IMR-90 (cell line): ENCODE measurements around the gene SASH3. TPM values are rescaled to one million over a fixed set of nuclear protein-coding genes. Genes with fewer than 3 reads are reported as not detected.

ENCODE experiments used
- ATAC-seq: fragments of 200-7000 bp; cut with Tn5 transposase; 2 replicates; pipeline ENCODE4 v1.9.1; 2020; ENCODE audit warnings: low read depth, mild to moderate bottlenecking, moderate library complexity
- BruUV-seq: library from RNA; stranded (reverse); fragments of 400-500 nt; replicated peaks from 2 replicates; lab custom pipeline; 2021; lab: Mats Ljungman, UMichigan
- CTCF ChIA-PET: fragments of 300-600 bp; formaldehyde crosslinking; extraction: SDS; loops from one replicate; lab custom pipeline; 2021; ENCODE audit warnings: antibody characterized with exemption; lab: Yijun Ruan, JAX
- POLR2A ChIA-PET: fragments of 300-600 bp; sonication (Branson Sonifier 250); formaldehyde crosslinking; loops from one replicate; lab custom pipeline; 2022; ENCODE audit warnings: antibody characterized with exemption; ENCODE audit not compliant: unreplicated experiment; lab: Charles Lee
- DNase-seq: peaks from one replicate; pipeline ENCODE4 v3.0.0; 2013
- H2AFZ ChIP-seq: replicated peaks from 2 replicates; pipeline ENCODE3; 2013; ENCODE audit warnings: low read length, mild to moderate bottlenecking; ENCODE audit not compliant: poor library complexity
- H2AK5ac ChIP-seq: 2 replicates; pipeline ENCODE4 v1.6.1; 2013; ENCODE audit warnings: low read depth, low read length, inconsistent platforms
- H2AK9ac ChIP-seq: replicated peaks from 2 replicates; pipeline ENCODE3; 2013; ENCODE audit warnings: mild to moderate bottlenecking, low read depth, low read length, moderate library complexity; ENCODE audit not compliant: poor library complexity
- H2BK120ac ChIP-seq: 2 replicates; pipeline ENCODE4 v1.6.1; 2013; ENCODE audit warnings: low read depth, low read length, inconsistent platforms
- H2BK15ac ChIP-seq: 3 replicates; pipeline ENCODE4 v1.6.1; 2013; ENCODE audit warnings: low read depth, low read length, inconsistent platforms
- H2BK20ac ChIP-seq: 2 replicates; pipeline ENCODE4 v1.6.1; 2013; ENCODE audit warnings: low read depth, mild to moderate bottlenecking, inconsistent platforms, low read length, moderate library complexity
- H2BK5ac ChIP-seq: 2 replicates; pipeline ENCODE4 v1.6.1; 2013; ENCODE audit warnings: mild to moderate bottlenecking, low read depth, low read length, inconsistent platforms; ENCODE audit not compliant: poor library complexity, severe bottlenecking
- H3K14ac ChIP-seq: replicated peaks from 2 replicates; pipeline ENCODE4 v1.6.1; 2013; ENCODE audit warnings: low read depth, low read length, inconsistent platforms
- H3K18ac ChIP-seq: 2 replicates; pipeline ENCODE4 v1.6.1; 2013; ENCODE audit warnings: low read depth, low read length, control low read depth
- H3K23ac ChIP-seq: 2 replicates; pipeline ENCODE4 v1.6.1; 2013; ENCODE audit warnings: low read depth, low read length, inconsistent platforms
- H3K27ac ChIP-seq: 2 replicates; pipeline ENCODE4 v1.5.1; 2013; ENCODE audit warnings: mild to moderate bottlenecking, control low read depth, low read length; ENCODE audit not compliant: insufficient read depth
- H3K27me3 ChIP-seq: 2 replicates; pipeline ENCODE4 v1.6.1; 2013; ENCODE audit warnings: low read length; ENCODE audit not compliant: control insufficient read depth, insufficient read depth
- H3K36me3 ChIP-seq: 2 replicates; pipeline ENCODE4 v1.6.1; 2013; ENCODE audit warnings: low read length, mixed read lengths; ENCODE audit not compliant: control insufficient read depth, insufficient read depth
- H3K4ac ChIP-seq: 2 replicates; pipeline ENCODE4 v1.6.1; 2013; ENCODE audit warnings: low read depth, low read length, inconsistent platforms
- H3K4me1 ChIP-seq: 2 replicates; pipeline ENCODE4 v1.6.1; 2013; ENCODE audit warnings: low read length, mixed read lengths; ENCODE audit not compliant: control insufficient read depth, insufficient read depth
- H3K4me2 ChIP-seq: 2 replicates; pipeline ENCODE4 v1.6.1; 2013; ENCODE audit warnings: low read depth, mild to moderate bottlenecking, control low read depth, low read length, moderate library complexity
- H3K4me3 ChIP-seq: 2 replicates; pipeline ENCODE4 v1.5.1; 2013; ENCODE audit warnings: low read depth, mild to moderate bottlenecking, control low read depth, low read length, moderate library complexity; ENCODE audit not compliant: insufficient read depth
- H3K56ac ChIP-seq: 2 replicates; pipeline ENCODE4 v1.6.1; 2013; ENCODE audit warnings: low read length, inconsistent platforms; ENCODE audit not compliant: insufficient read depth; ENCODE audit errors: extremely low read depth
- H3K79me1 ChIP-seq, 2 experiments: 2 replicates each; pipeline ENCODE4 v1.6.1; 2013; ENCODE audit warnings: low read length in 2 of 2, inconsistent platforms in 1 of 2, low read depth in 1 of 2
- H3K9ac ChIP-seq: 2 replicates; pipeline ENCODE4 v1.6.1; 2013; ENCODE audit warnings: low read depth, low read length, control low read depth
- H3K9me1 ChIP-seq: 2 replicates; pipeline ENCODE4 v1.6.1; 2013; ENCODE audit warnings: low read length, inconsistent platforms; ENCODE audit not compliant: insufficient read depth
- H3K9me3 ChIP-seq: 2 replicates; pipeline ENCODE4 v1.6.1; 2013; ENCODE audit warnings: low read length; ENCODE audit not compliant: control insufficient read depth, insufficient read depth
- H4K20me1 ChIP-seq: 2 replicates; pipeline ENCODE4 v1.6.1; 2013; ENCODE audit warnings: low read length, inconsistent platforms; ENCODE audit not compliant: insufficient read depth
- H4K5ac ChIP-seq: 2 replicates; pipeline ENCODE4 v1.6.1; 2013; ENCODE audit warnings: mild to moderate bottlenecking, low read depth, low read length, control low read depth
- H4K8ac ChIP-seq, 2 experiments: 2 replicates each; pipeline ENCODE4 v1.6.1; 2013; ENCODE audit warnings: low read depth in 2 of 2, low read length in 2 of 2, control low read depth in 1 of 2, inconsistent platforms in 1 of 2
- H4K91ac ChIP-seq: 2 replicates; pipeline ENCODE4 v1.6.1; 2013; ENCODE audit warnings: low read depth, low read length, inconsistent platforms; ENCODE audit not compliant: insufficient read depth
- CEBPB ChIP-seq: IDR thresholded peaks from 2 replicates; pipeline ENCODE4 v1.6.1; 2012; ENCODE audit warnings: low read depth, low read length, improper control_type of control experiment
- CHD1 ChIP-seq: IDR thresholded peaks from 2 replicates; pipeline ENCODE4 v1.6.1; 2012; ENCODE audit warnings: low read depth, low read length, improper control_type of control experiment
- FOS ChIP-seq: fragments of 150-350 bp; IDR thresholded peaks from 2 replicates; pipeline ENCODE4 v1.6.1; 2016; ENCODE audit warnings: low read depth, low read length
- MAFK ChIP-seq: IDR thresholded peaks from 2 replicates; pipeline ENCODE4 v1.6.1; 2012; ENCODE audit warnings: low read depth, low read length, improper control_type of control experiment
- MAZ ChIP-seq: IDR thresholded peaks from 2 replicates; pipeline ENCODE4 v1.6.1; 2012; ENCODE audit warnings: low read depth, mild to moderate bottlenecking, low read length, improper control_type of control experiment, moderate library complexity, borderline replicate concordance
- MXI1 ChIP-seq: IDR thresholded peaks from 2 replicates; pipeline ENCODE4 v1.6.1; 2012; ENCODE audit warnings: low read depth, mild to moderate bottlenecking, low read length, moderate library complexity, borderline replicate concordance
- NFE2L2 ChIP-seq: fragments of 150-350 bp; IDR thresholded peaks from 2 replicates; pipeline ENCODE4 v1.6.1; 2016; ENCODE audit warnings: low read depth, mild to moderate bottlenecking, low read length
- POLR2A ChIP-seq: IDR thresholded peaks from 2 replicates; pipeline ENCODE4 v1.6.1; 2012; ENCODE audit warnings: mild to moderate bottlenecking, low read depth, low read length
- RAD21 ChIP-seq: IDR thresholded peaks from 2 replicates; pipeline ENCODE4 v1.6.1; 2012; ENCODE audit warnings: low read length, improper control_type of control experiment
- RCOR1 ChIP-seq: IDR thresholded peaks from 2 replicates; pipeline ENCODE4 v1.6.1; 2012; ENCODE audit warnings: mild to moderate bottlenecking, low read length, improper control_type of control experiment; ENCODE audit not compliant: insufficient replicate concordance
- RFX5 ChIP-seq: IDR thresholded peaks from 2 replicates; pipeline ENCODE4 v1.8.0; 2012; ENCODE audit warnings: low read depth, mild to moderate bottlenecking, low read length, moderate library complexity
- SMC3 ChIP-seq: fragments of 150-350 bp; IDR thresholded peaks from 2 replicates; pipeline ENCODE4 v1.6.1; 2016; ENCODE audit warnings: low read depth, mild to moderate bottlenecking, antibody characterized with exemption, low read length, moderate library complexity
- WGBS, 2 experiments: methylation state at CpG; one replicate each; pipeline versions ENCODE4 v1.1.5 to v1.1.7; 2013; ENCODE audit warnings: missing lambda C conversion rate in 2 of 2; ENCODE audit not compliant: insufficient read length in 1 of 2; ENCODE audit errors: extremely low coverage in 2 of 2; 5-methylcytosine and 5-hydroxymethylcytosine counted together
- dilution Hi-C: fragments of 300-500 bp; cut with HindIII; formaldehyde crosslinking; loops from one replicate; pipeline ENCODE4 v1.14.3; 2018; ENCODE audit warnings: low sequenced_read_pairs; ENCODE audit not compliant: unreplicated experiment
- in situ Hi-C: fragments of 300-500 bp; cut with MboI; formaldehyde crosslinking; loops from 3 replicates; pipeline ENCODE4 v1.14.3; 2019; ENCODE audit warnings: low sequenced_read_pairs, inconsistent platforms, mixed read lengths
- intact Hi-C: fragments of 100-400 bp; cut with micrococcal nuclease; formaldehyde crosslinking; loops from 2 replicates; pipeline ENCODE4 v1.10.0; 2022
- polyA plus RNA-seq, 3 experiments: library from polyadenylated mRNA; depleted of rRNA; stranded (reverse); fragments of >200 nt; gene quantifications; 2 replicates each; pipeline ENCODE4 v1.2.3, GENCODE V29; 2012; ENCODE audit warnings: low replicate concordance in 1 of 3
- total RNA-seq: library from RNA; depleted of rRNA; stranded (reverse); fragments of >200 nt; gene quantifications from 2 replicates; pipeline ENCODE4 v1.2.3, GENCODE V29; 2012
- TF ChIP-seq, protein P1 (sequence below): conservative IDR thresholded peaks from 2 replicates; pipeline ENCODE4 v1.5.1; 2012; ENCODE audit warnings: mild to moderate bottlenecking, low read depth, low read length, improper control_type of control experiment
- TF ChIP-seq, protein P2 (sequence below): fragments of 150-350 bp; IDR thresholded peaks from 2 replicates; pipeline ENCODE4 v1.6.1; 2016; ENCODE audit warnings: low read depth, mild to moderate bottlenecking, low read length, moderate library complexity, borderline replicate concordance

Gene SASH3
- total and polyA plus RNA-seq, 2 of the 4 experiments (the other 2 are of a cell fraction), result not detected

DNA sequence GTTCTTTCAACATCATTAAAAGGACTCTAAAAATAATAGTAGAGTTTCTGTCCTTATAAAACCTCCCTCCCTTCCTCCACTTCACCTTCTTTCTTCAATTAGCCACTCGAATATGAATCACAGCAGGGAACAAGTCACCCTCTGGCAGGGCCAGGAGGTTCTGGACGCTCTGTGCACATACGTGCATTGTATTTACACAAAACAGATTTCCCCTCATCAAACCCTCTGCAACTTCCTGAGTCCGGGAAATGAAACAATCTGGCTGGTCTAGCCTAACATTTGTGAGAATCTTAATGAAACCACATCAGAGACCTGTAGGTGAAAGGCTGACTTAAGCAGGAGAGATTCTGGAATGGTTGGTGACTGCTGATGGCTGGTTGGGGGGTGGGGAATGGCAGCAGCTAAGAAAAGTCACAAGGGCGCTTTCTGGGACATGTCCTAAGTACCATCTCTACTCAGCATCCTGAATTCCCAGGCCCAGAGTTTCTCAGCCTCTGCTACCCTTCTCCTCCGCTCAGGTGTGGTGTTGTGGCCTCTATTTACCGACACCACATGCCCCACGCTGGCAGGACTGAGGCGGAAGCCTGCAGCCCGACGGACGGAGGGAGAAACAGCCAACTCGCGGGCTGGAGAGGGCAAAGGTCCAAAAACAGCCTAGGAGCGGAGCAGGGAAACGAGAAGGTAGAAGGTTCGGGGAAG is 62.9 kb downstream of the SASH3 start (continued):
- TF ChIP-seq CEBPB, result no peak
- no peak for TF ChIP-seq MAFK

DNA sequence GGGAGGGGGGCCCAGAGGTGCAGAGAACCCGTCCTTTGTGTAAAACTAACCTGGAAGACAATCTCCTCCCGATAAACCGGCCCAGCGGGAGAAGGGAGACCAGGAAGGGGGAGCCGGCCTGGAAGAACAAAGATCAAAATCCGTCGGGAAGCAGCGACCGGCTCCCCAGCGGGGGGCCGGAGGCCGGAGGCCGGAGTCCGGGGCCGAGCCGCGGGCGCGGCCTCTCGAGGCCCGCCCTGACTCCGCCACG is 63.4 kb downstream of the SASH3 start:
- intact Hi-C loops, result no loop called here
- Histone ChIP-seq H3K4ac (peak overlapping the region; percentile 67), H4K8ac (peak overlapping the region; percentile 35 to 36; a peak in 1 of 4 replicates), H3K4me2 (peak overlapping the region; percentile 62), H2BK120ac (no peak overlapping the region), H2AFZ (peak overlapping the region; percentile 90), H3K9me1 (no peaks in the 10 kb centered on the region), H3K23ac (peak overlapping the region; percentile 17), H3K9me3 (no peaks in the 10 kb centered on the region), H3K27ac (peak overlapping the region; percentile 45), H3K27me3 (peaks cover 8% of the 10 kb centered on the region; the same call in 1 of the 2 replicates), H3K4me1 (no peaks in the 10 kb centered on the region), H3K36me3 (peaks cover 6% of the 10 kb centered on the region), H2AK5ac (0 out of 2 replicates have a peak overlapping the region, but pooled peaks have one; percentile 3), H3K18ac (no peak overlapping the region), H2BK5ac (peak overlapping the region; percentile 10), H3K79me1 (peaks cover 5 to 31% of the 10 kb centered on the region in 2 experiments; a peak in 3 of 4 replicates), H3K14ac (peak overlapping the region; percentile 28; the same call in 1 of the 2 replicates), H2BK15ac (no peak overlapping the region), H4K91ac (peak overlapping the region; percentile 21; the same call in 1 of the 2 replicates), H2BK20ac (no peak overlapping the region), H3K56ac (peak overlapping the region; percentile 32; the same call in 1 of the 2 replicates), H4K5ac (no peak overlapping the region), H3K9ac (peak overlapping the region; percentile 56), H2AK9ac (peak overlapping the region; percentile 31), H4K20me1 (no peaks in the 10 kb centered on the region; the same call in none of the 2 replicates), H3K4me3 (peak overlapping the region; percentile 70)
- ATAC-seq, result no peak
- no TSS peak for BruUV-seq
- ChIA-PET POLR2A (no interaction called here), CTCF (no interaction called here)
- dilution Hi-C loops, result no loop called here
- in situ Hi-C loops, result no loop called here
- DNase-seq, result no peak
- no CpG with 5 or more reads among the region's 23 CpGs for WGBS, 2 experiments
- TF ChIP-seq POLR2A (no peak), CEBPB (no peak), NFE2L2 (no peak), MAFK (no peak), FOS (no peak), RCOR1 (no peak), CHD1 (no peak), SMC3 (no peak), MAZ (no peak), RAD21 (no peak), MXI1 (no peak), RFX5 (no peak)
- TF ChIP-seq, protein P1, sequence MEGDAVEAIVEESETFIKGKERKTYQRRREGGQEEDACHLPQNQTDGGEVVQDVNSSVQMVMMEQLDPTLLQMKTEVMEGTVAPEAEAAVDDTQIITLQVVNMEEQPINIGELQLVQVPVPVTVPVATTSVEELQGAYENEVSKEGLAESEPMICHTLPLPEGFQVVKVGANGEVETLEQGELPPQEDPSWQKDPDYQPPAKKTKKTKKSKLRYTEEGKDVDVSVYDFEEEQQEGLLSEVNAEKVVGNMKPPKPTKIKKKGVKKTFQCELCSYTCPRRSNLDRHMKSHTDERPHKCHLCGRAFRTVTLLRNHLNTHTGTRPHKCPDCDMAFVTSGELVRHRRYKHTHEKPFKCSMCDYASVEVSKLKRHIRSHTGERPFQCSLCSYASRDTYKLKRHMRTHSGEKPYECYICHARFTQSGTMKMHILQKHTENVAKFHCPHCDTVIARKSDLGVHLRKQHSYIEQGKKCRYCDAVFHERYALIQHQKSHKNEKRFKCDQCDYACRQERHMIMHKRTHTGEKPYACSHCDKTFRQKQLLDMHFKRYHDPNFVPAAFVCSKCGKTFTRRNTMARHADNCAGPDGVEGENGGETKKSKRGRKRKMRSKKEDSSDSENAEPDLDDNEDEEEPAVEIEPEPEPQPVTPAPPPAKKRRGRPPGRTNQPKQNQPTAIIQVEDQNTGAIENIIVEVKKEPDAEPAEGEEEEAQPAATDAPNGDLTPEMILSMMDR, result no peak
- TF ChIP-seq, protein P2, sequence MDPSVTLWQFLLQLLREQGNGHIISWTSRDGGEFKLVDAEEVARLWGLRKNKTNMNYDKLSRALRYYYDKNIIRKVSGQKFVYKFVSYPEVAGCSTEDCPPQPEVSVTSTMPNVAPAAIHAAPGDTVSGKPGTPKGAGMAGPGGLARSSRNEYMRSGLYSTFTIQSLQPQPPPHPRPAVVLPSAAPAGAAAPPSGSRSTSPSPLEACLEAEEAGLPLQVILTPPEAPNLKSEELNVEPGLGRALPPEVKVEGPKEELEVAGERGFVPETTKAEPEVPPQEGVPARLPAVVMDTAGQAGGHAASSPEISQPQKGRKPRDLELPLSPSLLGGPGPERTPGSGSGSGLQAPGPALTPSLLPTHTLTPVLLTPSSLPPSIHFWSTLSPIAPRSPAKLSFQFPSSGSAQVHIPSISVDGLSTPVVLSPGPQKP, result no peak
